ENCODE results near the gene SLC27A3.
"Not testable (repeated sequence)": the region's sequence is repeated elsewhere in the genome, so short reads cannot be mapped to it uniquely, and the experiment has no call there.

SLC27A3 gene

GRCh38 chr1:153780551-153780950 lies 5.3 kb downstream of the SLC27A3 start:
- DNase-seq = no peak

GRCh38 chr1:153782648-153783047 lies 7.4 kb downstream of the SLC27A3 start:
- DNase-seq = not testable (repeated sequence)

DNA sequence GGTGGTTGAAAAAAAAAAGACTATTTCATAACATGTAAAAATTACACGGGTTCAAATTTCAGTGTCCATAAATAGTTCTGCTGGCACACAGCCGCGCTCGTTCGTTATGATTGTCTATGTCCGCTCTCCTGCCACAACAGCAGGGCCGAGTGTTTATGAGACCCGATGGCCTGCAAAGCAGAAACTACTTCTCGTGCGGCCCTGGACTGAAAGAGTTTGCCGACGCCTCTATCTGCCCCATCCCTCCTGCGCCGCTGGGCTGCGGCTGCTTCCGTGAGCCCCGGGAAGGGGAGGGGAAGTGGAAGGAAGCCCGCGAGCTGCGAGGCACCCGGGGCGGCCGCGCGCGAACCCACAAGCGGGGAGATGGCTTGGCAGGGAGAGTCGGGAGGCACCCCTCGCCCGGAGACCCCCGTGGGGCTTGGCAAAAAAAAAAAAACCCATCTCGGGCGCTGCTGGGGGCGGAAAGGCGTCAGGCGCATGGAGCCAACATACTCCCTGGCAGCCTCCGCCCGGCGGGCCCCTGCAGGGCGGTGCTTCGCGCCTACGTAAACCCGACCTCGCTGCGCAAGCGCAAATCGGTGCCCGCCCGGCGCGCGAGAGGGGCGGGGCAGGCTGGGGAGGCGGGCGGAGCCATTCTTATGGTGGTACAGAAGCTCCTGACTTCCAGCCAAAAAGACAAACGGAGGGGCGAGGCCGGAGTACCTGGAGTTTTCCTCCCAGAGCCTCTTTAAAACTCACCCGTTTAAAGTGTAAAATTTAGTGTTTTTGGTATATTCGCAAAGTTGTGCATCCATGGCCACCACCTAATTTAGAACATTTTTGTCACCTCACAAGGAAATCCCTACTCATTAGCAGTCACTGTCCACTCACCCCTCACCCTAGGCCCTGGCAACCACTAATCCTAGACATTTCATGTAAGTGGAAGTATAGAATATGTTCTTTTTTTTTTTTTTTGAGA lies 8.3 kb downstream of the SLC27A3 start:
- DNase-seq = peak; percentile 98

DNA sequence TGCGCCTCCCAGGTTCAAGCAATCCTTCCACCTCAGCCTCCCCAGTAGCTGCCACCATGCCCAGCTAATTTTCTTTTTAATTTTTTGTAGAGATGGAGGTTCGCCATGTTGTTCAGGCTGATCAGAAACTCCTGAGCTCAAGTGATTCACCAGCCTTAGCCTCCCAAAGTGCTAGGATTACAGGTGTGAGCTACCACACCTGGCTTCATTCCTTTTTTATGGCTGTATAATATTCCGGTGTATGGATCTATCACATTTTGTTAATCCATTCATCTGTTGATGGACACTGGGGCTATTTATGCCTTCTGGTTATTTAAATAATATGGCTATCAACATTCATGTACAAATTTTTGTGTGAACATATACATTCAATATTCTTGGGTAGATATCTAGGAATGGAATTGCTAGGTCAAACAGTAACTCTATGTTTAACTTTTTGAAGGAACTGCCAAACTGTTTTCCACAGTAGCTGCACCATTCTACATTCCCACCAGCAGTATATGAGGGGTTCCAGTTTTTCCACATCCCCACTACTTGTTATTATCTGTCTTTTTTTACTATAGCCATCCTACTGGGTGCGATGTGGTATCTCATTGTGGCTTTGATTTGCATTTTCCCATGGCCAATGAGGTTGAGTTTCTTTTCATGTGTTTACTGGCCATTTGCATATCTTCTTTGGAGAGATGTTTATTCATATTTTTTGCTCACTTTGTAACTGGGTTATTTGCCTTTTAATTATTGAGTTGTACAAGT lies 11.0 kb downstream of the SLC27A3 start:
- DNase-seq = no peak

DNA sequence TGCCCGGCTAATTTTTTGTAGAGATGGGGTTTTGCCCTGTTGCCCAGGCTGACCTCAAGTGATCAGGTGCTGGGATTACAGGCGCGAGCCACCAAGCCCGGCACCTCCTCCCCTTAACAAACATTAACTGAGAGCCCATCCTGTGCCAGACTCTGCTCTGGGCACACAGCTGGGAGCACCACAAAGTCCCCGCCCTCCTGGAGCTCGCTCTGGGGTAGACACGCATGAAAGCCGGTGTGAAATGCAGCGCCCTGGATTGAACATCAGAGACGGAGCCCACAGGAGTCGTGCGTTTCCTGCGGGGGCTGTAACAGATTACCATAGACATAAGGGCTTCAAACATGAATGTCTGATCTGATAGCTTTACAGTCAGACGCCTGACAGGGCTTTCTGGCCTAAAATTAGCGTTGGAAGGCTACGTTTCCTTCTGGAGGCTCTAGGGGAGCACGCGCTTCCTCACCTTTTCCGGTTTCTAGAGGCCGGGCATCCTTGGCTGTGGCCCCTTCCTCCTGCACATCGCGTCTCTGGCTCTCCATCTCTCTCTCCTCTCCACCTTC lies 14.3 kb downstream of the SLC27A3 start:
- DNase-seq = no peak

DNA sequence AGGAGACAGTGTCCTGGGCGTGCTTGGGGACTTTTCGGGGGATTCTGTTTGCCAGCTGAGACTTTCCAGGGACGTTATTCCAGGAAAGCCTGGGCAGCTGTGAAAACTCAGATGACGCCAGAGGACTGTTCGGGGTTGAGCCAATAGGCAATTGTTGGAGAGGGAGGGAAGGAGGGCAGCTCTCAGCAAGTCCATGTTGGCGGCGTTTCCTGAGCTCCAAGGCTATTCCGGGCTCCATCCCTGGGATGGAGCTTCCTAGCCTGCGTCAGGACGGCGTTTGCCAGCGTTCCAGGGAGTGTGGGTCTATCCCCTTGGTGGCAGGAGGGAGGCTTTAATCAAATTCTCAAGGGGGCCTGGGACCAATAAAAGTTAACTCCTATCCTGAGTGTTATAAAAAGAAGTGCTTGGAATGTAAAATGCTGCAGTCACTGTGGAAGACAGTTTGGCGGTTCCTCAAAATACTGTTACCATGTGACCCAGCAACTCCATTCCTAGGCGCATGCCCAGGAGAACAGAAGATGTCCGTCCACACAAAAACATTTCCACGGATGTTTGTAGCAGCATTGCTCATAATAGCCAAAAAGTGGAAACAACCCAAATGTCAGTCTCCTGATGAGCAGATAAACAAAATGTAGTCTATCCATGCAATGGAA lies 15.2 kb downstream of the SLC27A3 start:
- no peak for DNase-seq

GRCh38 chr1:153790966-153791647 lies 15.9 kb downstream of the SLC27A3 start:
- peak; percentile 25 for DNase-seq

GRCh38 chr1:153791648-153792253 lies 16.5 kb downstream of the SLC27A3 start:
- DNase-seq = no peak

DNA sequence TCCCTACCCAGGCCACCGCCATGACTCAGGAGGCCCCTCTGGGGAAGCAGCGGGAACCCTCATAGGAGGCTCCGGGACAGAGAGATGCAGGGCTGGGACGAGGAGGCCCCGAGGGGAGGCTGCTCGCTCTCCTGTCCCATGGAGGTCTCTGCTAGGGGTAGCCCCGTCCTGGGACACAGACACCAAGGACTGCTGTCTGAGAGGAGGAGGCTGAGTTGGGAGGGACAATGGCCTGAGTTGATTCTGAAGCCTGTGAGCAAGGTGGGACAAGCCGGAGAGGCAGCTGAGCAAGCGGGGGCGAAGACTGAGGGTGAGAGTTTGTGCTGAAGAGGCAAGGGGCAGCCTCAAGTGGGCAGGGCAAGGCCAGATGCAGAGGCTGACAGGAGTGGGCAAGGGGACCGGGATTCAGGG lies 17.4 kb downstream of the SLC27A3 start:
- DNase-seq = no peak

GRCh38 chr1:153793261-153793972 lies 18.2 kb downstream of the SLC27A3 start:
- no peak for DNase-seq

- no peak for DNase-seq
Measured at GRCh38 chr1:153793973-153794615, 18.9 kb downstream of the SLC27A3 start.

DNA sequence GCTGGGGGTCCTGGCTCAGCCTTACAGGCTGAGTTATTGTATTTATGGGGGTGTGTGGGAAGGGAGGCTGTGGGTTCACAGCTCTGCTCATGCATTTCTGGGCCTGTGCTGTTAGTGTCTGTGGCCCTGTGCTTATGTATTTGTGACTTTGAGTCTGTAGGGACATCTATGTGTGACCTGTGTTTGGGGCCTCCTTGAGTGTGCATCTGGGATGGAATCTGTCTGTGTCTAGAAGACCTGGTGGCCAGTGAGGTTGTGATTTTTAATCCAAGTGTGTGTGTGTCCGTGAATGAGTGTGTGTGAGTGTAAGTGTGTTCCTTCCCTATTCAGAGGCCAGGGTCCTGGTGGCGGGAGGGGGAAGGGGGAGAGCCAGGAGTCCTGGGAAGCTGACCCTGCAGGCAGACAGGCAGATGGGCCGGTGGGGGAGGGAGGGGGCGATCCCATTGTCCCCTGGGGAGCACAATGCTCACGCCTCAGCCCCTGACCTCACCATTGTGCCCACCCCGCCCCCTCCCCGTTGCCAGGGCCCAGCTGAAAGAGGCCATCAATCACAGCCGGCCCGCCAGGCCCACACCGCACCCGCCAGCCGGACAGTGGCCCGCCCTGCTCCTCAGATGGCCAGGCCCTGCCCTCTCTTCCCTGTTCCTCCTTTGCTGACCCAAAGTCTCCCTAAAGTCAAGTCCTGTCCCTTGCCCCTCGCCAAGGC lies 19.6 kb downstream of the SLC27A3 start:
- DNase-seq = no peak

- DNase-seq = no peak
Measured at GRCh38 chr1:153795330-153795837, 20.2 kb downstream of the SLC27A3 start.

DNA sequence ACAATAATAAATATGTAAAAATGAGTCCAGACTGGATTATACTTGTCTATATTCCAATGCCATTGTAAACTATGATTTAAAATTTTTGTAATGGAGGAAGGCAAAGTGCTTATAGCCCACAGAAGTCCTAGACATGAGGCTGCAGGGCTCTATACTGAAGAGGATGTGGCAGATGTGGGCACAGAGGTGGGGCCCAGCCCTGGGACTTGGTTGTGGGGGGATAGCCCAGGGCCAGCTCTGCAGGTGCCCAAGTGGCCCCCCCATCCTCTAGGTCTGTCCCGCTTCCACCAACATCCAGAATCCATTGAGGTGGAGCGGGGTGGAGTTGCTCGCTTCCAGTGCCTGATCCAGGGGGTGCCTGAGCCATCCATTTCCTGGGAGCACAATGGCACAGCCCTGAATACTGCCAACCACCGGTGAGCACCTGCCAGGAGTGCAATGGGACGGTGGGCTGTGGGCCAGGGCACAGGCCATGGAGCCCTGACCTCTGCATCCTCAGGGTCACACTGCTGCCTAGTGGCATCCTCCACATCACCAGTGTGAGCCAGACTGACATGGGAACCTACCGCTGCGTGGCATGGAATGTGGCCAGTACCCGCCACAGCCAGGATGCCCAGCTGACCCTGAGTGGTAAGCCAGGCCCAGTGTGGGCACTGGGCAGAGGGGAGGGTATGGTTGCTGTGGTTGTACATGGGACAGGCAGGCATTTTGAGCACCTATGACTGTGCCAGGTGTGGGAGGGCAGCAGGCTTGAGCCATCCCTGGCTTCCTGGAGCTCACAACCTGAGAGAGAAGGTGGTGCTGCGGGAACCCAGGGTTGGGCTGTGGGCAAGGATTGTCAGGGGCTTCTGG lies 21.0 kb downstream of the SLC27A3 start:
- DNase-seq = no peak

DNA sequence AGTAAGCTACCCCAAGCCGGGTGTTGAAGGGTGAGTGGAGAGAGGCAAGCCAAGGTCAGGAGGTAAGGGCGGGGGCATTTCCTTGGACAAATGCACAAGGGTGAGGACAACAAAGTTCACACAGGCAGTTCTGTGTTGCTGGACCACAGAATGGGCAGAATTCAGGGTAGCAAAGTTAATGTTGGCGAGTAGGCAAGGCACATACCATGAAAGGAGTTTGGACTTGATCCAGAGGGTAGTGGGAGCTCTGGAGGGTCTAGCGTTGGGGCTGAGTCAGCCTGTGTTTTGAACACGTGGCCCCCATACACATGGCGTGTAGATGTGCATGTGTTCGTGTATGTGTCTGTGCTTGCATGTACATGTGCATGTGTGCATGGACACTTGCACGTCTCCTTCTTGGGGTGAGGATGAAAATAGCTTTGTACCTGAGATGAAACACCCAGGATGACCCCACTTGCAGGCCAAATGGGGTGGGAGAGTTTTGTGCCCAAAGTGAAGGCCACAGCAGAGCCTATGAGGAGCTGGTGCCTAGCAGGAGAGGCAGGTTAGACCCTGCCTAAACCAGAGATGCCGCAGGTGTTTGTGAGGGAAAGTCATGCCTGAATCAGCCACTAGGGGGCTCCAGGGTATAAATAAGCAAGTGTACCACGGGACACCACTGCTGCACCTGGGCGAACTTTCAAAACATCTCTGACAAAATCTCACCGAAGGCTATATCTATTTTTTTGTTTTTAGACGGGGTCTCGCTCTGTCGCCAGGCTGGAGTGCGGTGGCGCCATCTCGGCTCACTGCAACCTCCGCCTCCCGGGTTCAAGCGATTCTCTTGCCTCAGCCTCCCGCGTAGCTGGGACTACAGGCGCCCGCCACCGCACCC lies 21.8 kb downstream of the SLC27A3 start:
- DNase-seq = peak; percentile 94

GRCh38 chr1:153798468-153798780 lies 23.2 kb downstream of the SLC27A3 start:
- no peak for DNase-seq

- no peak for DNase-seq
Measured at GRCh38 chr1:153799016-153799415, 23.8 kb downstream of the SLC27A3 start.

All from NCI-H1694 treated with DMSO at 0.1 percent for 48 hours (cell line).